Measurements from ENCODE around the gene SPATA20. TPM values are rescaled to one million over a fixed set of nuclear protein-coding genes. Genes with fewer than 3 reads are reported as not detected.

The SPATA20 gene
- total RNA-seq, 1 experiment from 2014 or later: 11.1 TPM

DNA sequence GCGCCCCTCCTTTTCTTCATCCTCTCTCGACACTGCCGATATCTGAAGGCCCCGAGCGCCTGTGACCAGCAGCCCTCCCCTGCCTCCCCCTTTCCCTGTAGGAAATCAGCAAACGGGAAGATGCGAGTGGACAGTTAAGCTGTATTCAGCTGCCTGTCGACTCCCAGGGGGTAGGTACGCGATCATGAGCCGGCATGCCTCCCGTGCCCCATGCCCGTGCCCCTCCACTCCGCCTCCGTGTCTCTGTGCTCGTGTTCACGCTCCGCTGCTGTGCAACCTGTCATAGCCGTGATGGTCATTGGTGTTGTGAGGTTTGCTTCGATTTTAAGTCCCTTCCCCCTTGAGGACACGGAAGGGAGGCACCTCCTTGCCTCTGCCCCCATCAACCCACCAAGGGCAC, 47.9 kb downstream of the SPATA20 start:
- BruUV-seq (replicated peaks): no TSS peak
- Histone ChIP-seq H3K27me3 (replicated peaks; ENCODE audit: insufficient read depth, low read depth, low read length, poor library complexity) (no peaks in the 10 kb centered on the region), H3K36me3 (ENCODE audit: insufficient read depth, low read length, poor library complexity, severe bottlenecking) (no peaks in the 10 kb centered on the region), H3K27ac (ENCODE audit: low read depth, low read length, poor library complexity, severe bottlenecking) (no peak overlapping the region), H3K4me1 (ENCODE audit: insufficient read depth, low read length, poor library complexity, severe bottlenecking) (no peaks in the 10 kb centered on the region), H3K9me3 (ENCODE audit: low read depth, low read length, poor library complexity, severe bottlenecking) (no peaks in the 10 kb centered on the region), H3K4me3 (ENCODE audit: low read depth, low read length, poor library complexity, severe bottlenecking) (no peak overlapping the region)
- POLR2A ChIA-PET (ENCODE audit: low non-redundant PET): no interaction called here
- intact Hi-C loops (cut with micrococcal nuclease; ENCODE audit: unreplicated experiment): no loop called here
- no peak for DNase-seq (ENCODE audit: low spot score)
- no peak for TF ChIP-seq EZH2 (IDR thresholded peaks at IDR 0.05; ENCODE audit: borderline replicate concordance, low read depth, low read length, poor library complexity, severe bottlenecking)
- TF ChIP-seq, protein P1, sequence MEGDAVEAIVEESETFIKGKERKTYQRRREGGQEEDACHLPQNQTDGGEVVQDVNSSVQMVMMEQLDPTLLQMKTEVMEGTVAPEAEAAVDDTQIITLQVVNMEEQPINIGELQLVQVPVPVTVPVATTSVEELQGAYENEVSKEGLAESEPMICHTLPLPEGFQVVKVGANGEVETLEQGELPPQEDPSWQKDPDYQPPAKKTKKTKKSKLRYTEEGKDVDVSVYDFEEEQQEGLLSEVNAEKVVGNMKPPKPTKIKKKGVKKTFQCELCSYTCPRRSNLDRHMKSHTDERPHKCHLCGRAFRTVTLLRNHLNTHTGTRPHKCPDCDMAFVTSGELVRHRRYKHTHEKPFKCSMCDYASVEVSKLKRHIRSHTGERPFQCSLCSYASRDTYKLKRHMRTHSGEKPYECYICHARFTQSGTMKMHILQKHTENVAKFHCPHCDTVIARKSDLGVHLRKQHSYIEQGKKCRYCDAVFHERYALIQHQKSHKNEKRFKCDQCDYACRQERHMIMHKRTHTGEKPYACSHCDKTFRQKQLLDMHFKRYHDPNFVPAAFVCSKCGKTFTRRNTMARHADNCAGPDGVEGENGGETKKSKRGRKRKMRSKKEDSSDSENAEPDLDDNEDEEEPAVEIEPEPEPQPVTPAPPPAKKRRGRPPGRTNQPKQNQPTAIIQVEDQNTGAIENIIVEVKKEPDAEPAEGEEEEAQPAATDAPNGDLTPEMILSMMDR (conservative IDR thresholded peaks at IDR 0.05; ENCODE audit: low read depth, low read length): no peak
- CTCF ChIA-PET: no interaction called here

DNA sequence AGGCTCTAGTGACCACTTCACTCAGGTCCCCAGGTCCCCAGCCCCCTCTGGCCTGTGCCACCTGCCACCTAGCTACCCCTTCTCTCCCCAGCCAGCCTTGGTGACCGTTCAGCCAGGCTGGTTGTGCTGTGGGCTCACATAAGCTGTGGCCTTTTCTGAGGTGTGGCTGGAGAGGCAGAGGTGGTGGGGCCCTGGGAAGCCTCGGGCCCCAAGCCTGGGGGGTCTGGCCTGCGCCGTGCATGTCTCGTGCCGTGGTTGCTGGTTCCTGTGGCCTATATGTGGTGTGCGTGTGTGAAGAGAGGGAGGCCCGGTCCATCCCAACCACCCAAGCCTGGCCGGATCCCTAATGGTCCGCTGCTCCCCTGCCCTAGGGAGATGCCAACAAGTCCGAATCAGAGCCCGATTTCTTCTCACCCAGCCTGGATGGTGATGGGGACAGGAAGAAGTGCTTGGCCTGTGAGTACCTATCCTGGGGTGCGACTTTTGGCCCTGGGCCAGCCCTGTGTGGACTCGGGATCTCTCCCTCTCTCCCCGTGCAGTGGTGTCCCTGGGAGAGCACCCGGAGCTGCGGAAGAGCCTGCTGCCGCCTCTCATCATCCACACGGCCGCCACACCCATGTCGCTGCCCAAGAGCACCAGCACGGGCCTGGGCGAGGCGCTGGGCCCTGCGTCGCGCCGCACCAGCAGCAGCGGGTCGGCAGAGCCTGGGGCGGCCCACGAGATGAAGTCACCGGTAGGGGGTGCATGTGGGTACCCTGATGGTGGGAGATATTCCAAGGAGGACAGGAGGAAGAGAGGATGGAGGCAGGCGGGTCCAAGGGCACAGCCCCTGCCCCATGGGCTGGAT, 49.4 kb downstream of the SPATA20 start:
- CTCF ChIA-PET: no interaction called here
- no TSS peak for BruUV-seq (replicated peaks)

DNA sequence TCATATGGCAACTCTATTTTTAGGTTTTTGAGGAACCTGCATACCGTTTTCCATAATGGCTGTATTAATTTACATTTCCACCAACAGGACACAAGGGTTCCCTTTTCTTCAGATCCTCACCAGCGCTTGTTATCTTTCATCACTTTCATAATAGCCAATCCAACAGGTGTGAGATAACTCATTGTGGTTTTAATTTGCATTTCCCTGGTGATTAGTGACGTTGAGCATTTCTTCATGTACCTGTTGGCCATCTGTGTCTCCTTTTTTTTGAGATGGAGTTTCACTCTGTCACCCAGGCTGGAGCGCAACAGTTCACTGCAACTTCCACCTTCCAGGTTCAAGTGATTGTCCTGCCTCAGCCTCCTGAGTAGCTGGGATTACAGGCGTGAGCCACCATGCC, 51.5 kb downstream of the SPATA20 start:
- no peaks in the 10 kb centered on the region for H3K9me3 ChIP-seq (ENCODE audit: low read depth, low read length, poor library complexity, severe bottlenecking)
- POLR2A ChIA-PET (ENCODE audit: low non-redundant PET): no interaction called here
- DNase-seq (ENCODE audit: low spot score): no peak
- no peak overlapping the region for H3K4me3 ChIP-seq (ENCODE audit: low read depth, low read length, poor library complexity, severe bottlenecking)
- CTCF ChIA-PET: no interaction called here
- intact Hi-C loops (cut with micrococcal nuclease; ENCODE audit: unreplicated experiment): no loop called here
- no peak overlapping the region for H3K27ac ChIP-seq (ENCODE audit: low read depth, low read length, poor library complexity, severe bottlenecking)
- no peaks in the 10 kb centered on the region for H3K27me3 ChIP-seq (replicated peaks; ENCODE audit: insufficient read depth, low read depth, low read length, poor library complexity)
- TF ChIP-seq, protein P1 (conservative IDR thresholded peaks at IDR 0.05; ENCODE audit: low read depth, low read length): no peak
- no peak for TF ChIP-seq EZH2 (IDR thresholded peaks at IDR 0.05; ENCODE audit: borderline replicate concordance, low read depth, low read length, poor library complexity, severe bottlenecking)
- BruUV-seq (replicated peaks): no TSS peak
- no peaks in the 10 kb centered on the region for H3K36me3 ChIP-seq (ENCODE audit: insufficient read depth, low read length, poor library complexity, severe bottlenecking)
- H3K4me1 ChIP-seq (ENCODE audit: insufficient read depth, low read length, poor library complexity, severe bottlenecking): no peaks in the 10 kb centered on the region

More for the DNA sequence above, 49.4 kb downstream of the SPATA20 start:
- intact Hi-C loops (cut with micrococcal nuclease; ENCODE audit: unreplicated experiment): no loop called here
- no peaks in the 10 kb centered on the region for H3K4me1 ChIP-seq (ENCODE audit: insufficient read depth, low read length, poor library complexity, severe bottlenecking)
- H3K9me3 ChIP-seq (ENCODE audit: low read depth, low read length, poor library complexity, severe bottlenecking): no peaks in the 10 kb centered on the region
- H3K36me3 ChIP-seq (ENCODE audit: insufficient read depth, low read length, poor library complexity, severe bottlenecking): no peaks in the 10 kb centered on the region
- H3K27me3 ChIP-seq (replicated peaks; ENCODE audit: insufficient read depth, low read depth, low read length, poor library complexity): no peaks in the 10 kb centered on the region
- no peak overlapping the region for H3K4me3 ChIP-seq (ENCODE audit: low read depth, low read length, poor library complexity, severe bottlenecking)
- TF ChIP-seq, protein P1 (conservative IDR thresholded peaks at IDR 0.05; ENCODE audit: low read depth, low read length): 0 out of 2 replicates have a peak, but pooled peaks have one; percentile 19
- TF ChIP-seq EZH2 (IDR thresholded peaks at IDR 0.05; ENCODE audit: borderline replicate concordance, low read depth, low read length, poor library complexity, severe bottlenecking): no peak
- no peak overlapping the region for H3K27ac ChIP-seq (ENCODE audit: low read depth, low read length, poor library complexity, severe bottlenecking)
- POLR2A ChIA-PET (ENCODE audit: low non-redundant PET): no interaction called here
- DNase-seq (ENCODE audit: low spot score): no peak

Data from A673 (cell line).